ENCODE results near the gene HHAT. TPM values are rescaled to one million over a fixed set of nuclear protein-coding genes. Genes with fewer than 3 reads are reported as not detected.

Gene HHAT
- total RNA-seq, 1 donor from 2014 or later, result 13.7 TPM

DNA sequence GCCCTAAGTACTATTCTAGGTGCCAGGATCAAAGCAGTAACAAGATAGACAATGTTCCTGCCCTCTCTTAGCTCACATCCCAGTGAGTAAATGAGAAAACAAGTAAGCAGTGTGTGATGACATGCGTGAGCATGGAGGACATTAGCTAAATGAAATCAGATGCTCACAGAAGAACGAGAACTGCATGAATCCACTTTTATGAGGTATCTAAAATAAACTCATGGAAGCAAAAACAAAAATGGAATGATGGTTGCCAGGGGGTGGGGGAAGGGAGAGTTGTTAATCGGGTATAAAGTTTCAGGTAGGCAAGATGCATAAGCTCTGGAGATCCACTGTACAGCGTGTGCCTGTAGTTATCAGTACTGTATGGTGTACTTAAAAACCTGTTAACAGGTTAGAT, 195.1 kb downstream of the HHAT start:
- no peak overlapping the region for H3K4me3 ChIP-seq (ENCODE audit: low read depth, low read length)
- no peak for DNase-seq (ENCODE audit: low read depth)
- no peak for TF ChIP-seq CTCF (conservative IDR thresholded peaks at IDR 0.05; ENCODE audit: low read depth, low read length)

DNA sequence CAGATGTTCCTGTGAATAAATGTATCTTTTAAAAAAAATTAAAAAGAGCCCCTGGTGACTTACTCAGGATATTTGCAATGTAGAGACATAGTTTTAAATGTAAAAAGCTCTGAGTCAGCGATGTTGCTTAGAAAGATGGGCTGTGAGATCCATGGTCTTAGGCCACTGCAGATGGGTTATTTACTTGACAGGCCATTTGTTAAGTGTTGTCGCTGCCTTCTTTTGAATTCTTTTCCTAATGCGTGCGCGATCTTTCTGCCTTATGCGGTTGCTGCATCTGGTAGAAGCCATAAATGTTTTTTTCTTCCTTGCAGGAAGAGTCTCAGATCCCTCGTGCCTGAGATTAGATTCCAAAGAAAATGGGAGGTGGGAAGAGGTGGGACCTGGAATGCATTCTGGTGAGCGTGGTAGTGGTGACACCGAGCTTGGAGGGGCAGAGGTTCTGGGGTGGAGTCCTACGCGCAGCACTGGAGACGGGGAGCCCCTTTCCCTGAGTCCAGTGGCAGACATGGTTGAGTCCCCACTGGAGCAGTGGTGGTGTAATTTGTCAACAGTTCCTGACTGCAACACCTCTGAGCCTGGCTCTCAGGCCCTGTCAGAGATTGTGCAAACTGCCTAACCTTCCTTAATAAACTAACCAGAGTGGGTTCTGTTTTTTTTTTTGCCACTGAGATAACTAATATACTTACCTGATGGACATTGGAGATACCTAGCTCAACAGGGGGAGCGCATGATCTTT, 197.2 kb downstream of the HHAT start:
- H3K4me3 ChIP-seq (ENCODE audit: low read depth, low read length), result no peak overlapping the region
- no peak for DNase-seq (ENCODE audit: low read depth)
- TF ChIP-seq CTCF (conservative IDR thresholded peaks at IDR 0.05; ENCODE audit: low read depth, low read length), result no peak

DNA sequence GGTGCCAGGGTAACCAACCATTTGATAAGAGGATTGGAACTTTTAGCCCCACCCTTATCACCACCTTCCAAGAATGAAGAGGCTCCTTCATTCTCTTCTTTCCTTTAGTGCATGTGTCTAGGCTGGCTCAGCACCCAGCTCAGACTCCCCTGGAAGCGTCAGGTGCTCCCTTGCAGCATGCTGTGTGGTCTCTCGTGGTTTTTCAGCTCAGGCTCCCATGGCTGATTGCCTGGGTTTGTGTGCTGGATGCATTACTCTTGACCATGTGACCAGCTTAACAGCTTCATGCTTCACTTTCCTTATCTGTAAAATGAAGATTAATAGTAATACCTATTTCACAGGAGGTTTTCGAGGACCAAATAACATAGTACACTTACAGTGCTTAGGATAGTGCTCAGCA, 198.4 kb downstream of the HHAT start:
- no peak for TF ChIP-seq CTCF (conservative IDR thresholded peaks at IDR 0.05; ENCODE audit: low read depth, low read length)
- no peak overlapping the region for H3K4me3 ChIP-seq (ENCODE audit: low read depth, low read length)
- DNase-seq (ENCODE audit: low read depth), result no peak

DNA sequence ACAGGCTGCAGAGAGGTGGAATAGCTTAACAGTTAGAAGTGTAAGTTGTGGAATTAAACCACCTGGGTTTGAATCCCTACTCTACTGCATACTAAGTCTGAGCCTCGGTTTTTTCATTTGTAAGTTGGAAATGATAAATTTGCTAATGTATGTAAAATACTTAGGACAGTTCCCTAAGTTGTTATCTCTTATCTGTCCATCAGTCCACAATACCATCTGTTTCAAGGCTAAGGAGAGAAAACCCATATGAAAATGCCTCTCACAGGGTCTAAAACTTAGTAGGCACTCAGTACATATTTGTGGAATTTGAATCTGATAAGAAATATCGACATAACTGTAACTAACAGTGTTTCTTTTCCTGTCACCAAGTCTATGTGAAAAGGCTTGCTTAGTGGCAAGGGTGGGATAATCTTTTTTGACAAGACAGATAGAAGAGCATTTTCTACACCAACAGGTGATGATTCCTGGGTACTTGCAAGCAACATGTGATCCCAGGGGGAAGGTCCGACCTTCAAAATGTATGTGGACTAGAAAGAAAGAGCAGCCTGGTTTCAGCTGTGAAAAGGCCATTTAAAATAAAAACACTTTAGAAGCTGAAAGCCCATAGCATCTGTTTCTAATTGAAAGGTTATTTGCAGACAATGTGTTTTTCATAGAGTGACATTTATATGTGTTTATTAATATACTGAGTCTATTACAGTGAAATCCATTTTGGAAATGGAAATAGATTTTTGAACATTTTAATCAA, 202.9 kb downstream of the HHAT start:
- H3K4me3 ChIP-seq (ENCODE audit: low read depth, low read length), result no peak overlapping the region
- no peak for TF ChIP-seq CTCF (conservative IDR thresholded peaks at IDR 0.05; ENCODE audit: low read depth, low read length)
- DNase-seq (ENCODE audit: low read depth), result no peak

DNA sequence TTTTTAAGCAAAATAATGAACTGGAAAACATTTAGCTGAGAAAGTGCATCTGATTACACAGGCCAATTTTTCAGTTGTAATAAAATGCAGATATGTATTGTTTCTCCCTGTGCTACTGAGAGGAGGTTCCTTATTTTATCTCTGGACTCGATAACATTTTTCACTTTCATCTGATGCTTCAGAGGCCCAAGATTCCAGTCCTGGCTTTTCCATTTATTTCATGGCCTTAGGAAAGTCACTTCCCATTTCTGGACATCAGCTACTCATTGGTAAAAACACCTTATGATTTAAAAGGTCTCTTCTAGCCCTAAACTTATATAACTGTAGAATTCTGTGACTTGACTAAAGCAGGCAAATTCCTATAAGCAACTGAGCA, 203.5 kb downstream of the HHAT start:
- TF ChIP-seq CTCF (conservative IDR thresholded peaks at IDR 0.05; ENCODE audit: low read depth, low read length), result no peak
- no peak for DNase-seq (ENCODE audit: low read depth)
- no peak overlapping the region for H3K4me3 ChIP-seq (ENCODE audit: low read depth, low read length)

GRCh38 chr1:210535761-210536160, 207.1 kb downstream of the HHAT start:
- H3K4me3 ChIP-seq (ENCODE audit: low read depth, low read length), result no peak overlapping the region
- TF ChIP-seq CTCF (conservative IDR thresholded peaks at IDR 0.05; ENCODE audit: low read depth, low read length), result no peak
- no peak for DNase-seq (ENCODE audit: low read depth)

Measured in epithelial cell of proximal tubule (primary cell).